SU-DHL-6 (cell line): ENCODE measurements around the gene KDM3A.

Experiments
- H2AFZ ChIP-seq: fragments of 200-600 bp; sonication (generic); 2 replicates; pipeline ENCODE4 v1.6.1; 2014; ENCODE audit warnings: low read depth, mild to moderate bottlenecking, moderate library complexity, mixed read lengths, antibody characterized with exemption, low read length; ENCODE audit not compliant: severe bottlenecking
- H3F3A ChIP-seq: fragments of 200-600 bp; shearing (Covaris generic); 2 replicates; pipeline ENCODE4 v1.6.0; 2016; ENCODE audit warnings: antibody characterized with exemption, mild to moderate bottlenecking; ENCODE audit not compliant: insufficient read depth
- H3K27ac ChIP-seq: fragments of 200-600 bp; sonication (generic); 2 replicates; pipeline ENCODE4 v1.5.1; 2016; ENCODE audit warnings: low read depth, mild to moderate bottlenecking, low read length, moderate library complexity, mixed read lengths
- H3K27me3 ChIP-seq: fragments of 200-600 bp; sonication (generic), shearing (Covaris generic); 2 replicates; pipeline ENCODE4 v1.6.0; 2014; ENCODE audit warnings: mild to moderate bottlenecking, low read length
- H3K36me3 ChIP-seq: fragments of 200-600 bp; sonication (generic); 2 replicates; pipeline ENCODE4 v1.6.1; 2014; ENCODE audit warnings: mild to moderate bottlenecking, low read length, mixed read lengths
- H3K4me2 ChIP-seq: fragments of 300-600, 200-600 bp; shearing (Covaris generic), sonication (generic); 2 replicates; pipeline ENCODE4 v1.6.0; 2014; ENCODE audit warnings: low read length, low read depth, mild to moderate bottlenecking; ENCODE audit not compliant: poor library complexity, severe bottlenecking
- H3K4me3 ChIP-seq: fragments of 200-600 bp; sonication (generic); 2 replicates; pipeline ENCODE4 v1.5.1; 2014; ENCODE audit warnings: antibody characterized with exemption, low read length, mild to moderate bottlenecking, mixed read lengths; ENCODE audit not compliant: insufficient read depth, poor library complexity, severe bottlenecking
- H3K79me2 ChIP-seq: fragments of 200-600 bp; sonication (generic); 2 replicates; pipeline ENCODE4 v1.6.1; 2014; ENCODE audit warnings: mild to moderate bottlenecking, low read length, moderate library complexity; ENCODE audit not compliant: insufficient read depth
- H3K9ac ChIP-seq: fragments of 200-600 bp; sonication (generic); 2 replicates; pipeline ENCODE4 v1.7.0; 2014; ENCODE audit warnings: mild to moderate bottlenecking, low read length
- H3K9me2 ChIP-seq: fragments of 200-600 bp; sonication (generic); replicated peaks from 2 replicates; pipeline ENCODE4 v1.6.1; 2014; ENCODE audit warnings: low read length; ENCODE audit not compliant: insufficient read depth
- H3K9me3 ChIP-seq: fragments of 200-600 bp; sonication (generic); 2 replicates; pipeline ENCODE4 v1.6.1; 2014; ENCODE audit warnings: low read length, mixed read lengths; ENCODE audit not compliant: insufficient read depth
- H4K20me1 ChIP-seq: fragments of 200-600 bp; sonication (generic); 2 replicates; pipeline ENCODE4 v1.6.1; 2014; ENCODE audit warnings: low read depth, mild to moderate bottlenecking, antibody characterized with exemption, low read length, moderate library complexity, mixed read lengths
- EZH2phosphoT487 ChIP-seq: fragments of 200-600 bp; sonication (generic), shearing (Covaris generic); conservative IDR thresholded peaks from 2 replicates; pipeline ENCODE4 v1.6.1; 2018; ENCODE audit warnings: mild to moderate bottlenecking, antibody characterized with exemption, low read length, moderate library complexity, mixed read lengths
- TF ChIP-seq, protein P1 (sequence below): fragments of 200-600 bp; sonication (generic); IDR thresholded peaks from one replicate; pipeline ENCODE4 v1.5.1; 2017; ENCODE audit warnings: antibody characterized with exemption, mild to moderate bottlenecking, low read length, moderate library complexity; ENCODE audit not compliant: insufficient read depth, poor library complexity, severe bottlenecking

Gene KDM3A

GRCh38 chr2:86439879-86440630 is 1.1 kb upstream of the KDM3A start:
- Histone ChIP-seq H3K36me3 (peaks cover 23% of the 10 kb centered on the region), H3F3A (peaks cover 17% of the 10 kb centered on the region), H3K4me3 (peak overlapping the region; percentile 66), H3K27me3 (no peaks in the 10 kb centered on the region), H3K9ac (no peak overlapping the region), H3K9me2 (no peaks in the 10 kb centered on the region), H4K20me1 (peaks cover 4% of the 10 kb centered on the region), H3K79me2 (peaks cover 24% of the 10 kb centered on the region; the same call in 1 of the 2 replicates), H3K9me3 (peaks cover 13% of the 10 kb centered on the region), H3K27ac (peak overlapping the region; percentile 94), H2AFZ (peak overlapping the region; percentile 84), H3K4me2 (peak overlapping the region; percentile 90)
- TF ChIP-seq EZH2phosphoT487, result no peak
- TF ChIP-seq, protein P1, sequence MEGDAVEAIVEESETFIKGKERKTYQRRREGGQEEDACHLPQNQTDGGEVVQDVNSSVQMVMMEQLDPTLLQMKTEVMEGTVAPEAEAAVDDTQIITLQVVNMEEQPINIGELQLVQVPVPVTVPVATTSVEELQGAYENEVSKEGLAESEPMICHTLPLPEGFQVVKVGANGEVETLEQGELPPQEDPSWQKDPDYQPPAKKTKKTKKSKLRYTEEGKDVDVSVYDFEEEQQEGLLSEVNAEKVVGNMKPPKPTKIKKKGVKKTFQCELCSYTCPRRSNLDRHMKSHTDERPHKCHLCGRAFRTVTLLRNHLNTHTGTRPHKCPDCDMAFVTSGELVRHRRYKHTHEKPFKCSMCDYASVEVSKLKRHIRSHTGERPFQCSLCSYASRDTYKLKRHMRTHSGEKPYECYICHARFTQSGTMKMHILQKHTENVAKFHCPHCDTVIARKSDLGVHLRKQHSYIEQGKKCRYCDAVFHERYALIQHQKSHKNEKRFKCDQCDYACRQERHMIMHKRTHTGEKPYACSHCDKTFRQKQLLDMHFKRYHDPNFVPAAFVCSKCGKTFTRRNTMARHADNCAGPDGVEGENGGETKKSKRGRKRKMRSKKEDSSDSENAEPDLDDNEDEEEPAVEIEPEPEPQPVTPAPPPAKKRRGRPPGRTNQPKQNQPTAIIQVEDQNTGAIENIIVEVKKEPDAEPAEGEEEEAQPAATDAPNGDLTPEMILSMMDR, result no peak

DNA sequence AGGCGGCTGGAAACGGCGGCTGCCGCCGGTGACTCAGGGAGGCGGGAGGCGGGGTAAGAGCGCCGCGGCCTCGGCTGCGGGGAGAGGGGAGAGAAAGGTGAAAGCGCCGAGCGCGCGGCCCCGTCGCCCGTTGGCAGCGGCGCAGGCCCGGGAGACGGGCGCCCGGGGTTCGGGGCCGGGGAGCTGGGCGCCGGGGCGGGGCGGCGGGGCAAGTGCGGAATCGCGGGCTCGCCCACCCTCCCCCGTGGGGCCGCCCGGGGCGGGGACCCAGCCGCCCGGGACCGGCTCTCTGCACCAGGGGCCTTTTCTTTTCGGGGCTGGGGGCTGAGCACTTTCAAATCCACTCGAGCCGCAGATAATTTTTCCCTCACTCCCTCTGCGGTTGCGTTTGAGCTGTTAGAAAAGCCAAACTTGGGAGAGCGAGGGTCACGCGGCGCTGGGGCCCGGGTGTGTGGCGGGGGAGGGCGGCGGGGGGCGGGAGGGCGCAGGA is 266 bp downstream of the KDM3A start:
- Histone ChIP-seq H3K79me2 (peaks cover 37% of the 10 kb centered on the region; the same call in 1 of the 2 replicates), H3K4me2 (peak overlapping the region; percentile 41), H3K27ac (peak overlapping the region; percentile 61), H3K4me3 (peak overlapping the region; percentile 66), H3K36me3 (peaks cover 23% of the 10 kb centered on the region), H3K9me2 (no peaks in the 10 kb centered on the region), H3K9me3 (peaks cover 13% of the 10 kb centered on the region), H4K20me1 (peaks cover 4% of the 10 kb centered on the region), H3K9ac (peak overlapping the region; percentile 52), H2AFZ (no peak overlapping the region), H3K27me3 (no peaks in the 10 kb centered on the region), H3F3A (peaks cover 17% of the 10 kb centered on the region)
- TF ChIP-seq, protein P1, result no peak
- no peak for TF ChIP-seq EZH2phosphoT487

- Histone ChIP-seq H4K20me1 (peaks cover 4% of the 10 kb centered on the region), H3K27me3 (no peaks in the 10 kb centered on the region), H3K79me2 (peaks cover 44% of the 10 kb centered on the region; the same call in 1 of the 2 replicates), H2AFZ (peak overlapping the region; percentile 15), H3K9me2 (no peaks in the 10 kb centered on the region), H3K4me3 (peak overlapping the region; percentile 66), H3K4me2 (peak overlapping the region; percentile 82), H3K27ac (peak overlapping the region; percentile 51), H3F3A (peaks cover 17% of the 10 kb centered on the region), H3K9me3 (peaks cover 13% of the 10 kb centered on the region), H3K36me3 (peaks cover 23% of the 10 kb centered on the region), H3K9ac (peak overlapping the region; percentile 52)
- TF ChIP-seq, protein P1, result no peak
- no peak for TF ChIP-seq EZH2phosphoT487
Observed at GRCh38 chr2:86441882-86442641, 891 bp downstream of the KDM3A start.
